ENCODE results near the gene MTR. TPM values are rescaled to one million over a fixed set of nuclear protein-coding genes. Genes with fewer than 3 reads are reported as not detected.

Gene MTR
- total and polyA plus RNA-seq, 2 experiments from 2014 or later: 23.9 to 61.7 TPM

DNA sequence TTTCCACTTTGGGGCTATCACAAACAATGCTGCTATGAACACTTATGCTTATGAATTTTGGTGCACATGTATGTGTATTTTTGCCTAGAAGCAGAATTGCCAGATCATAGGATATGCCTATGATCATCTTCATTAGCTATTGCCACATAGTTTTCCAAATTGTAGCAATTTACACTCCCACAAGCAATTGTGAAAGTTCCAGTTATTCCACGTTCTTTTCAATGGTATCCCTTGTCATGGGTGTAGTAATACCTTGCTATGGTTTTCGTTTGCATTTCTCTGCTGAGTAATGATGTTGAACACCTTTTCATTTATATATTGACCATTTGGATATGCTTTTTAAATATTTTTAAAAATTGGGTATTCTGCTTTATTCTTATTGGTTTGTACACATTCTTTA, 82.6 kb downstream of the MTR start:
- no peak for DNase-seq (ENCODE audit: low read depth in 1 of 2, low spot score in 1 of 2)
- no peaks in the 10 kb centered on the region for H3K9me3 ChIP-seq (ENCODE audit: low read depth)
- peaks cover 12% of the 10 kb centered on the region for H3K4me1 ChIP-seq (ENCODE audit: low read depth)
- H3K36me3 ChIP-seq: peaks cover 2% of the 10 kb centered on the region
- H3K27me3 ChIP-seq: no peaks in the 10 kb centered on the region
- no peak overlapping the region for H3K27ac ChIP-seq
- H3K4me3 ChIP-seq: no peak overlapping the region
- TF ChIP-seq, protein P1, sequence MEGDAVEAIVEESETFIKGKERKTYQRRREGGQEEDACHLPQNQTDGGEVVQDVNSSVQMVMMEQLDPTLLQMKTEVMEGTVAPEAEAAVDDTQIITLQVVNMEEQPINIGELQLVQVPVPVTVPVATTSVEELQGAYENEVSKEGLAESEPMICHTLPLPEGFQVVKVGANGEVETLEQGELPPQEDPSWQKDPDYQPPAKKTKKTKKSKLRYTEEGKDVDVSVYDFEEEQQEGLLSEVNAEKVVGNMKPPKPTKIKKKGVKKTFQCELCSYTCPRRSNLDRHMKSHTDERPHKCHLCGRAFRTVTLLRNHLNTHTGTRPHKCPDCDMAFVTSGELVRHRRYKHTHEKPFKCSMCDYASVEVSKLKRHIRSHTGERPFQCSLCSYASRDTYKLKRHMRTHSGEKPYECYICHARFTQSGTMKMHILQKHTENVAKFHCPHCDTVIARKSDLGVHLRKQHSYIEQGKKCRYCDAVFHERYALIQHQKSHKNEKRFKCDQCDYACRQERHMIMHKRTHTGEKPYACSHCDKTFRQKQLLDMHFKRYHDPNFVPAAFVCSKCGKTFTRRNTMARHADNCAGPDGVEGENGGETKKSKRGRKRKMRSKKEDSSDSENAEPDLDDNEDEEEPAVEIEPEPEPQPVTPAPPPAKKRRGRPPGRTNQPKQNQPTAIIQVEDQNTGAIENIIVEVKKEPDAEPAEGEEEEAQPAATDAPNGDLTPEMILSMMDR (IDR thresholded peaks at IDR 0.05; ENCODE audit: low read depth, low read length): no peak

DNA sequence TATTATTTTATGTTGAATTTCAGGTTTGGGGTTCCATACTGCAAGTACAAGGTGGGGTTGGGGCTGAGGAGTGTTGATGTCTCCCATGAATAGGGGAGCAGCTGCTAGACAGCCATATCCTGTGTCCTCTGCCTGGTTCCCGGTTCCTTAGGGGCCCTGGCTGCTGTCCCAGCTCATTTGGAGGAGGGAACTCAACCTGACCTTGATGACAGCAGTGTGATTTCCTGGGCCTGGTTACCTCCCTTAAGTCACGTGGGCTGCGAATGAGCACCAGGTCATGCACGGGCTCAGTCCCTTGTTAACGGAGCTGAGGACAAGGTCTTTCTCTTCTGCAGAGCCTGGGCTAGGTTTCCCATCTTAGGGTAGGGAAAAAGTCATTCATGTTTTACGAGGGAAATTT, 85.1 kb downstream of the MTR start:
- peaks cover under 1% of the 10 kb centered on the region for H3K36me3 ChIP-seq
- peak in 1 of 2 donors; percentile 51 for DNase-seq (ENCODE audit: low read depth in 1 of 2, low spot score in 1 of 2)
- H3K4me3 ChIP-seq: no peak overlapping the region
- peaks cover 12% of the 10 kb centered on the region for H3K4me1 ChIP-seq (ENCODE audit: low read depth)
- H3K27ac ChIP-seq: peak overlapping the region; percentile 83
- TF ChIP-seq, protein P1 (IDR thresholded peaks at IDR 0.05; ENCODE audit: low read depth, low read length): no peak
- no peaks in the 10 kb centered on the region for H3K27me3 ChIP-seq
- no peaks in the 10 kb centered on the region for H3K9me3 ChIP-seq (ENCODE audit: low read depth)

DNA sequence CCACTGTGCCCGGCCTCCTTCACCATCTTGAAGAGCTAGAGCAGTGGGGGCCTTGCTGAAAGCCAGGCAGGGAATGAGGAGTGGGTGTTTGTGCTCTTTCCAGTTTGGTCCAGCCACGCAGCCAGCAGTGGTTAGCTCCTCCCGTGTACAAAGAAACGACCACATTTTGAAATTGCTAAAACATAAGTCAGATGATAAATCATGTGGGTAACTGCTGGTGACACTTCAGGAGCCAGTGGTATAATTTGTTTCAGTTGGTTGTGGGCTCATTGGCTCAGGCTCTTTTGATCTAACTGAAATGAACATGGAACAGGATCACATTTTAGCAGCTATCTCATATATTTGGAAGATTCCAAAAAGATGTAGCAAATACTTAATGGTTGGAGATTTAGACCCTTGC, 87.6 kb downstream of the MTR start:
- Histone ChIP-seq H3K4me3 (no peak overlapping the region), H3K4me1 (ENCODE audit: low read depth) (peaks cover 19% of the 10 kb centered on the region), H3K27me3 (no peaks in the 10 kb centered on the region), H3K36me3 (peaks cover 2% of the 10 kb centered on the region), H3K27ac (no peak overlapping the region), H3K9me3 (ENCODE audit: low read depth) (no peaks in the 10 kb centered on the region)
- no peak for DNase-seq (ENCODE audit: low read depth in 1 of 2, low spot score in 1 of 2)
- TF ChIP-seq, protein P1 (IDR thresholded peaks at IDR 0.05; ENCODE audit: low read depth, low read length): no peak

DNA sequence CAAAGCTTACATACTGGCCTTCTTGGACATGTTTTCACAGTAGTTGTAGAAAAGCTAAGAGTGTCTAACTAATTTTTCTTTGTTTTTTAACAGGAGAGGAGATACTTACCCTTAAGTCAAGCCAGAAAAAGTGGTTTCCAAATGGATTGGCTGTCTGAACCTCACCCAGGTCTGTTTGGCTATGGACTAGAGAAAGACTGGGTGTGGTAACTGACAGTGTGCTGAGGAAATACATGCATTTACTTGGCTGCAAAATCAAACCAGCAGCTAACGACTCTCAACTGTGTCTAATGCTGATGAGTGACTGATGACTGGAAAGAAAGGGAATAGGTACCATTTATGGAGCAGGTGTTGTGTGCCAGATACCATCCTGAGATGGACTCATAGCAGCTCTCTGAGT, 91.1 kb downstream of the MTR start:
- H3K27me3 ChIP-seq: no peaks in the 10 kb centered on the region
- peak overlapping the region; percentile 100 for H3K27ac ChIP-seq
- H3K4me1 ChIP-seq (ENCODE audit: low read depth): peaks cover 32% of the 10 kb centered on the region
- no peaks in the 10 kb centered on the region for H3K9me3 ChIP-seq (ENCODE audit: low read depth)
- peaks cover 8% of the 10 kb centered on the region for H3K36me3 ChIP-seq
- H3K4me3 ChIP-seq: no peak overlapping the region
- TF ChIP-seq, protein P1 (IDR thresholded peaks at IDR 0.05; ENCODE audit: low read depth, low read length): no peak
- DNase-seq (ENCODE audit: low read depth in 1 of 2, low spot score in 1 of 2): no peak

DNA sequence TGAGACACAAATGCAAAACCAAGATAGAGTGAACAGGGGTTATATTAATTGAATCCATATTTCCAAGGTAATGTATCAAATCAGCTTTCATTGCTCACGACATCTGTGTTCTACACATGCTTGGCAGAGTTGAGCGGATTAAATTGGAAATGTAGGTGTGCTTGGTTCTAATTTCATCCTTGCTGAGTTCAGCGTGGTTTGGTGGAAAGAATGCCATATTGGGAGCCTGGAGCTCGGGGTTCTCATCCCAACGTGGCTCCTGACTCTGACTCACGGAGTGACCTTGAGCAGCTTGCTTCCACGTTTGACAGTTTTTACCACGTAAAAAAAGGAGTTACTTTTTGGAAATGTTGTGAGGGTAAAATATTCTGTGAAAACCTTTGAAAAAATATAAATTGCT, 92.0 kb downstream of the MTR start:
- no peak for DNase-seq (ENCODE audit: low read depth in 1 of 2, low spot score in 1 of 2)

More for the DNA sequence above, 92.0 kb downstream of the MTR start:
- peaks cover 41% of the 10 kb centered on the region for H3K4me1 ChIP-seq (ENCODE audit: low read depth)
- TF ChIP-seq, protein P1 (IDR thresholded peaks at IDR 0.05; ENCODE audit: low read depth, low read length): no peak
- peaks cover 14% of the 10 kb centered on the region for H3K36me3 ChIP-seq
- H3K4me3 ChIP-seq: no peak overlapping the region
- H3K27me3 ChIP-seq: no peaks in the 10 kb centered on the region
- no peaks in the 10 kb centered on the region for H3K9me3 ChIP-seq (ENCODE audit: low read depth)
- peak overlapping the region; percentile 100 for H3K27ac ChIP-seq
